Activated CD4-positive, alpha-beta memory T cell treated with anti-CD3 and anti-CD28 coated beads, Interleukin-2, amount 10 ng/mL, durations not matched to agents 7 days and 5 days (primary cell): Measurements from ENCODE around the gene TLN1. TPM values are rescaled to one million over a fixed set of nuclear protein-coding genes. Genes with fewer than 3 reads are reported as not detected.

Source experiments
- CTCF ChIA-PET: fragments of 350-600 bp; sonication (Branson Sonifier 250); formaldehyde crosslinking; loops from one replicate; lab custom pipeline; 2021; ENCODE audit warnings: antibody characterized with exemption, inconsistent platforms; lab: Charles Lee
- POLR2A ChIA-PET: fragments of 350-600 bp; sonication (Branson Sonifier 250); formaldehyde crosslinking; loops from one replicate; lab custom pipeline; 2021; ENCODE audit warnings: antibody characterized with exemption; lab: Charles Lee
- DNase-seq: peaks from one replicate; pipeline ENCODE4 v3.0.0-alpha.2; 2020
- H3K27ac Mint-ChIP-seq: one replicate; pipeline ENCODE4 v1.8.0; 2021; ENCODE audit warnings: mild to moderate bottlenecking, mixed read lengths
- H3K27me3 Mint-ChIP-seq: one replicate; pipeline ENCODE4 v1.8.0; 2021; ENCODE audit warnings: mixed read lengths
- H3K36me3 Mint-ChIP-seq: one replicate; pipeline ENCODE4 v1.8.0; 2021; ENCODE audit warnings: low read depth, mixed read lengths
- H3K4me1 Mint-ChIP-seq: one replicate; pipeline ENCODE4 v1.8.0; 2021; ENCODE audit warnings: mixed read lengths
- H3K4me3 Mint-ChIP-seq: one replicate; pipeline ENCODE4 v1.8.0; 2021; ENCODE audit warnings: mild to moderate bottlenecking, mixed read lengths
- H3K9me3 Mint-ChIP-seq: one replicate; pipeline ENCODE4 v1.8.0; 2021; ENCODE audit warnings: mixed read lengths
- total RNA-seq, 2 experiments: library from RNA; stranded (reverse); gene quantifications; one replicate each; pipeline ENCODE4 v1.2.3, GENCODE V29; 2021

The TLN1 gene
- total RNA-seq, 2 experiments from 2014 or later = 341 to 354 TPM

DNA sequence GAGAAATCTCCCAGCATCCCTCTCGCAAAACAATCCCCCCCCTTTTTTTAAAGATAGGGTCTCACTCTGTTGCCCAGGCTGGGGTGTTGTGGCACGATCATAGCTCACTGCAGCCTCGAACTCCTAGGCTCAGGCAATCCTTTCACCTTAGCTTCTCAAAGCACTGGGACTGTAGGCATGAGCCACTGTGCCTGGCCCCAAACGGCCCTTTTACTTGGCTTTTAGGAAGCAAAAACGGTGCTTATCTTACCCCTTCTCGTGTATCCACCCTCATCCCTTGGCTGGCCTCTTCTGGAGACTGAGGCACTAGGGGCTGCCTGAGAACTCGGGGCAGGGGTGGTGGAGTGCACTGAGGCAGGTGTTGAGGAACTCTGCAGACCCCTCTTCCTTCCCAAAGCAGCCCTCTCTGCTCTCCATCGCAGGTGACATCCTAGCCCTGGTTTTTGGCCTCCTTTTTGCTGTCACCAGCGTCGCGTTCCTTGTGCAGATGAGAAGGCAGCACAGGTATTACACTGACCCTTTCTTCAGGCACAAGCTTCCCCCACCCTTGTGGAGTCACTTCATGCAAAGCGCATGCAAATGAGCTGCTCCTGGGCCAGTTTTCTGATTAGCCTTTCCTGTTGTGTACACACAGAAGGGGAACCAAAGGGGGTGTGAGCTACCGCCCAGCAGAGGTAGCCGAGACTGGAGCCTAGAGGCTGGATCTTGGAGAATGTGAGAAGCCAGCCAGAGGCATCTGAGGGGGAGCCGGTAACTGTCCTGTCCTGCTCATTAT, 51.5 kb downstream of the TLN1 start:
- H3K36me3 Mint-ChIP-seq = no peaks in the 10 kb centered on the region
- no peak for DNase-seq
- H3K27ac Mint-ChIP-seq = no peak overlapping the region
- peaks cover 4% of the 10 kb centered on the region for H3K4me1 Mint-ChIP-seq
- H3K4me3 Mint-ChIP-seq = no peak overlapping the region
- CTCF ChIA-PET = interaction anchor here (1.5 kb wide), 1 partner anchor 16 kb away, joined by 6 read pairs; no protein-coding TSS in a partner anchor
- POLR2A ChIA-PET = interaction anchor here (1.0 kb wide), 1 partner anchor 52 kb away, joined by 3 read pairs; the partner anchor contains the start of genes CREB3 and TLN1
- H3K27me3 Mint-ChIP-seq = peaks cover 10% of the 10 kb centered on the region
- no peaks in the 10 kb centered on the region for H3K9me3 Mint-ChIP-seq

GRCh38 chr9:35679766-35680330, 52.1 kb downstream of the TLN1 start:
- peaks cover 15% of the 10 kb centered on the region for H3K27me3 Mint-ChIP-seq
- CTCF ChIA-PET = interaction anchor here (1.5 kb wide), 1 partner anchor 16 kb away, joined by 6 read pairs; no protein-coding TSS in a partner anchor
- no peaks in the 10 kb centered on the region for H3K9me3 Mint-ChIP-seq
- no peaks in the 10 kb centered on the region for H3K36me3 Mint-ChIP-seq
- H3K27ac Mint-ChIP-seq = no peak overlapping the region
- DNase-seq = no peak
- POLR2A ChIA-PET = interaction anchor here (1.0 to 1.2 kb wide), 2 partner anchors 10 to 52 kb away, joined by 3 read pairs; partner anchors contain the start of genes CREB3 and TLN1
- H3K4me3 Mint-ChIP-seq = no peak overlapping the region
- H3K4me1 Mint-ChIP-seq = peaks cover 5% of the 10 kb centered on the region

DNA sequence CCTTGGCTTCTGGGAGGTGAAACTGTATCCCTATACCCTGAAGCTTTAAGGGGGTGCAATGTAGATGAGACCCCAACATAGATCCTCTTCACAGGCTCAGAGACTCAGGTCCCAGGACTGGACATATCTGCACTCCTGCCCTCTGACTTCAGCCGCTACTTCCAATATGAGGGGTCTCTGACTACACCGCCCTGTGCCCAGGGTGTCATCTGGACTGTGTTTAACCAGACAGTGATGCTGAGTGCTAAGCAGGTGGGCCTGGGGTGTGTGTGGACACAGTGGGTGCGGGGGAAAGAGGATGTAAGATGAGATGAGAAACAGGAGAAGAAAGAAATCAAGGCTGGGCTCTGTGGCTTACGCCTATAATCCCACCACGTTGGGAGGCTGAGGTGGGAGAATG, 52.9 kb downstream of the TLN1 start:
- peaks cover 10% of the 10 kb centered on the region for H3K4me1 Mint-ChIP-seq

GRCh38 chr9:35675732-35676392, 56.1 kb downstream of the TLN1 start:
- Mint-ChIP-seq H3K27me3 (peaks cover 32% of the 10 kb centered on the region), H3K9me3 (no peaks in the 10 kb centered on the region), H3K4me1 (peaks cover 10% of the 10 kb centered on the region), H3K36me3 (no peaks in the 10 kb centered on the region), H3K4me3 (no peak overlapping the region), H3K27ac (no peak overlapping the region)
- DNase-seq = no peak
- ChIA-PET POLR2A (interaction anchor here (1.0 to 2.8 kb wide), 2 partner anchors 11 to 13 kb away, joined by 3 to 13 read pairs; partner anchors contain the start of genes ARHGEF39 and TPM2), CTCF (interaction anchor here (1.9 to 4.2 kb wide), 2 partner anchors 20 to 30 kb away, joined by 6 to 18 read pairs; no protein-coding TSS in a partner anchor)

More for the DNA sequence above, 52.9 kb downstream of the TLN1 start:
- H3K27me3 Mint-ChIP-seq = peaks cover 22% of the 10 kb centered on the region
- DNase-seq = no peak
- ChIA-PET CTCF (interaction anchor here (1.5 kb wide), 1 partner anchor 17 kb away, joined by 6 read pairs; no protein-coding TSS in a partner anchor), POLR2A (interaction anchor here (1.2 kb wide), 1 partner anchor 11 kb away, joined by 3 read pairs; no protein-coding TSS in a partner anchor)
- no peak overlapping the region for H3K4me3 Mint-ChIP-seq
- no peak overlapping the region for H3K27ac Mint-ChIP-seq
- H3K9me3 Mint-ChIP-seq = no peaks in the 10 kb centered on the region
- H3K36me3 Mint-ChIP-seq = no peaks in the 10 kb centered on the region

DNA sequence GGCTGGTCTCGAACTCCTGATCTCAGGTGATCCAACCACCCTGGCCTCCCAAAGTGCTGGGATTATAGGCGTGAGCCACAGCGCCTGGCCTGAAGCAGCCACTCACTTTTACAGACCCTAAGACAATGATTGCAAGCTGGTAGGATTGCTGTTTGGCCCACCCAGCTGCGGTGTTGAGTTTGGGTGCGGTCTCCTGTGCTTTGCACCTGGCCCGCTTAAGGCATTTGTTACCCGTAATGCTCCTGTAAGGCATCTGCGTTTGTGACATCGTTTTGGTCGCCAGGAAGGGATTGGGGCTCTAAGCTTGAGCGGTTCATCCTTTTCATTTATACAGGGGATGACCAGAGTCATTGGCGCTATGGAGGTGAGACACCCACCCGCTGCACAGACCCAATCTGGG, 56.8 kb downstream of the TLN1 start:
- Mint-ChIP-seq H3K27me3 (peaks cover 32% of the 10 kb centered on the region), H3K4me3 (no peak overlapping the region)
- no peak for DNase-seq

DNA sequence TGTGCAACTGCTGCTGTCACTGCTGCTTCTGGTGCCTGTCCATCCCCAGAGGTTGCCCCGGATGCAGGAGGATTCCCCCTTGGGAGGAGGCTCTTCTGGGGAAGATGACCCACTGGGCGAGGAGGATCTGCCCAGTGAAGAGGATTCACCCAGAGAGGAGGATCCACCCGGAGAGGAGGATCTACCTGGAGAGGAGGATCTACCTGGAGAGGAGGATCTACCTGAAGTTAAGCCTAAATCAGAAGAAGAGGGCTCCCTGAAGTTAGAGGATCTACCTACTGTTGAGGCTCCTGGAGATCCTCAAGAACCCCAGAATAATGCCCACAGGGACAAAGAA, 58.0 kb downstream of the TLN1 start:
- Mint-ChIP-seq H3K4me1 (peaks cover 10% of the 10 kb centered on the region), H3K4me3 (no peak overlapping the region), H3K27ac (no peak overlapping the region), H3K27me3 (peaks cover 32% of the 10 kb centered on the region), H3K9me3 (no peaks in the 10 kb centered on the region), H3K36me3 (no peaks in the 10 kb centered on the region)
- ChIA-PET CTCF (interaction anchor here (1.4 to 4.2 kb wide), 2 partner anchors 8 to 22 kb away, joined by 4 to 18 read pairs; partner anchors contain the start of gene ARHGEF39), POLR2A (interaction anchor here (1.7 to 2.8 kb wide), 2 partner anchors 9 to 16 kb away, joined by 6 to 13 read pairs; partner anchors contain the start of genes ARHGEF39, CCDC107 and RMRP)
- no peak for DNase-seq

More for the DNA sequence above, 56.8 kb downstream of the TLN1 start:
- H3K9me3 Mint-ChIP-seq = no peaks in the 10 kb centered on the region
- CTCF ChIA-PET = interaction anchor here (1.4 to 4.2 kb wide), 3 partner anchors 10 to 29 kb away, joined by 4 to 18 read pairs (median 6); partner anchors contain the start of gene ARHGEF39
- POLR2A ChIA-PET = interaction anchor here (0.7 to 2.8 kb wide), 3 partner anchors 10 to 605 kb away, joined by 3 to 13 read pairs (median 4); partner anchors contain the start of genes ARHGEF39 and TPM2
- no peak overlapping the region for H3K27ac Mint-ChIP-seq
- H3K36me3 Mint-ChIP-seq = no peaks in the 10 kb centered on the region
- peaks cover 10% of the 10 kb centered on the region for H3K4me1 Mint-ChIP-seq

DNA sequence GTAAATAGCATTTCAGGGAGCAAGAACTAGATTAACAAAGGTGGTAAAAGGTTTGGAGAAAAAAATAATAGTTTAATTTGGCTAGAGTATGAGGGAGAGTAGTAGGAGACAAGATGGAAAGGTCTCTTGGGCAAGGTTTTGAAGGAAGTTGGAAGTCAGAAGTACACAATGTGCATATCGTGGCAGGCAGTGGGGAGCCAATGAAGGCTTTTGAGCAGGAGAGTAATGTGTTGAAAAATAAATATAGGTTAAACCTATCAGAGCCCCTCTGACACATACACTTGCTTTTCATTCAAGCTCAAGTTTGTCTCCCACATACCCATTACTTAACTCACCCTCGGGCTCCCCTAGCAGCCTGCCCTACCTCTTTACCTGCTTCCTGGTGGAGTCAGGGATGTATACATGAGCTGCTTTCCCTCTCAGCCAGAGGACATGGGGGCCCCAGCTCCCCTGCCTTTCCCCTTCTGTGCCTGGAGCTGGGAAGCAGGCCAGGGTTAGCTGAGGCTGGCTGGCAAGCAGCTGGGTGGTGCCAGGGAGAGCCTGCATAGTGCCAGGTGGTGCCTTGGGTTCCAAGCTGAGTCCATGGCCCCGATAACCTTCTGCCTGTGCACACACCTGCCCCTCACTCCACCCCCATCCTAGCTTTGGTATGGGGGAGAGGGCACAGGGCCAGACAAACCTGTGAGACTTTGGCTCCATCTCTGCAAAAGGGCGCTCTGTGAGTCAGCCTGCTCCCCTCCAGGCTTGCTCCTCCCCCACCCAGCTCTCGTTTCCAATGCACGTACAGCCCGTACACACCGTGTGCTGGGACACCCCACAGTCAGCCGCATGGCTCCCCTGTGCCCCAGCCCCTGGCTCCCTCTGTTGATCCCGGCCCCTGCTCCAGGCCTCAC, 58.6 kb downstream of the TLN1 start, which contains the start of gene CA9:
CA9 (plus strand) TSS at position 797 of the 893 bp plus-strand sequence; CDS start at position 829, 32 bp downstream.
- Mint-ChIP-seq H3K4me1 (peaks cover 10% of the 10 kb centered on the region), H3K9me3 (peaks cover 1% of the 10 kb centered on the region), H3K27me3 (peaks cover 32% of the 10 kb centered on the region), H3K27ac (no peak within 1 kb of the TSS), H3K4me3 (no peak within 1 kb of the TSS), H3K36me3 (no peaks in the 10 kb centered on the region)
- CTCF ChIA-PET = interaction anchor here (0.6 to 1.0 kb wide), 2 partner anchors 15 to 1026 kb away, joined by 3 read pairs; partner anchors contain the start of genes CCDC107 and RMRP
- POLR2A ChIA-PET = interaction anchor here (0.8 to 2.8 kb wide), 4 partner anchors 8 to 16 kb away, joined by 3 to 13 read pairs (median 4); partner anchors contain the start of genes ARHGEF39, CCDC107 and RMRP
- DNase-seq = no peak

- peaks cover 9% of the 10 kb centered on the region for H3K9me3 Mint-ChIP-seq
- no peak for DNase-seq
- no peak overlapping the region for H3K27ac Mint-ChIP-seq
- peaks cover 24% of the 10 kb centered on the region for H3K4me1 Mint-ChIP-seq
- ChIA-PET POLR2A (interaction anchor here (0.6 to 0.9 kb wide), 2 partner anchors 12 to 23 kb away, joined by 3 read pairs; no protein-coding TSS in a partner anchor), CTCF (interaction anchor here (1.0 to 3.7 kb wide), 6 partner anchors 8 to 53 kb away, joined by 3 to 19 read pairs (median 4); partner anchors contain the start of genes CCDC107 and RMRP)
- peaks cover 15% of the 10 kb centered on the region for H3K27me3 Mint-ChIP-seq
- H3K36me3 Mint-ChIP-seq = no peaks in the 10 kb centered on the region
- no peak overlapping the region for H3K4me3 Mint-ChIP-seq
Measured at GRCh38 chr9:35669331-35670145, 62.5 kb downstream of the TLN1 start.

DNA sequence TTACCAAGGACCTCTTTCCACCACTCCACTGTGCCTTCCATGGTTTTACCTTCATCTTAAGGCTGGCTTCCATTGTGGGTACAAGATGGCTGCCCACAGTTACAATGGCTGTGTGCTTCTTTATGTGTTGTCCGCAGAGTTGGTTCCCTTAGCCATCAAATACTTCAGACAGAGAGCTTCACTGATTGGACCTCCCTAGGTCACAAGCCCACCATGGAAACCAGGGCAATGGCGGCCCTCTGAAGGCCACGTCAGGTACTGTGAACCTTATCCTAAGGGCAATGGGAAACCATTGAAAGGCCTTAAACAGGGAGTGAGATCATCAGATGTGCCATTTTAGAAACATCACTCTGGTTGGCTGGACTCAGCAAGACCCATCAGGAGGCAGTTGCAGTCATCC, 64.1 kb downstream of the TLN1 start:
- CTCF ChIA-PET = no interaction called here
- Mint-ChIP-seq H3K4me1 (peaks cover 37% of the 10 kb centered on the region), H3K36me3 (peaks cover 13% of the 10 kb centered on the region), H3K4me3 (no peak overlapping the region), H3K27me3 (peaks cover under 1% of the 10 kb centered on the region), H3K9me3 (peaks cover 9% of the 10 kb centered on the region), H3K27ac (no peak overlapping the region)
- POLR2A ChIA-PET = no interaction called here
- no peak for DNase-seq

GRCh38 chr9:35666549-35666948, 65.4 kb downstream of the TLN1 start:
- DNase-seq = no peak
- Mint-ChIP-seq H3K9me3 (peaks cover 9% of the 10 kb centered on the region), H3K4me1 (peaks cover 51% of the 10 kb centered on the region), H3K27ac (no peak overlapping the region), H3K4me3 (no peak overlapping the region), H3K27me3 (no peaks in the 10 kb centered on the region), H3K36me3 (peaks cover 24% of the 10 kb centered on the region)
- ChIA-PET POLR2A (interaction anchor here (1.1 to 11.8 kb wide), 4 partner anchors 9 to 90 kb away, joined by 3 to 147 read pairs (median 45); partner anchors contain the start of genes CCDC107, CD72, CREB3 and RMRP), CTCF (interaction anchor here (0.7 to 5.2 kb wide), 4 partner anchors 29 to 557 kb away, joined by 3 to 31 read pairs (median 24); partner anchors contain the start of genes CREB3 and TLN1)
